ENCODE data around the gene SMIM32. TPM values are rescaled to one million over a fixed set of nuclear protein-coding genes. Genes with fewer than 3 reads are reported as not detected.

The SMIM32 gene
- total and polyA plus RNA-seq, 2 of the 4 experiments (the other 2 are of a cell fraction): not detected

GRCh38 chr5:136145030-136145429, 47.9 kb downstream of the SMIM32 start:
- Histone ChIP-seq H2BK5ac (ENCODE audit: low read depth, low read length, poor library complexity, severe bottlenecking) (no peak overlapping the region), H3K27ac (ENCODE audit: insufficient read depth, low read length) (no peak overlapping the region), H3K36me3 (ENCODE audit: control insufficient read depth, insufficient read depth, low read length) (no peaks in the 10 kb centered on the region), H4K20me1 (ENCODE audit: insufficient read depth, low read length) (peaks cover 60% of the 10 kb centered on the region), H2BK15ac (ENCODE audit: low read depth, low read length) (no peak overlapping the region), H3K9me3 (ENCODE audit: control insufficient read depth, insufficient read depth, low read length) (no peaks in the 10 kb centered on the region), H3K4me3 (ENCODE audit: insufficient read depth, low read depth, low read length) (no peak overlapping the region), H4K91ac (ENCODE audit: insufficient read depth, low read depth, low read length) (no peak overlapping the region), H3K4ac (ENCODE audit: low read depth, low read length) (no peak overlapping the region), H2AFZ (replicated peaks; ENCODE audit: low read length, poor library complexity) (no peak overlapping the region), H4K8ac (ENCODE audit: low read depth in 2 of 2, low read length in 2 of 2) (no peak overlapping the region), H3K4me1 (ENCODE audit: control insufficient read depth, insufficient read depth, low read length) (peaks cover 13% of the 10 kb centered on the region), H3K14ac (replicated peaks; ENCODE audit: low read depth, low read length) (no peak overlapping the region), H3K9ac (ENCODE audit: low read depth, low read length) (no peak overlapping the region), H3K56ac (ENCODE audit: extremely low read depth, insufficient read depth, low read length) (no peak overlapping the region), H2AK5ac (ENCODE audit: low read depth, low read length) (no peak overlapping the region), H3K79me1 (ENCODE audit: low read depth in 1 of 2, low read length in 2 of 2) (peaks cover 8 to 41% of the 10 kb centered on the region in 2 experiments; a peak in 2 of 4 replicates), H2BK20ac (ENCODE audit: low read depth, low read length) (no peak overlapping the region), H4K5ac (ENCODE audit: low read depth, low read length) (no peak overlapping the region), H2BK120ac (ENCODE audit: low read depth, low read length) (no peak overlapping the region), H3K27me3 (ENCODE audit: control insufficient read depth, insufficient read depth, low read length) (no peaks in the 10 kb centered on the region), H3K18ac (ENCODE audit: low read depth, low read length) (no peak overlapping the region), H2AK9ac (replicated peaks; ENCODE audit: low read depth, low read length, poor library complexity) (no peak overlapping the region), H3K4me2 (ENCODE audit: low read depth, low read length) (no peak overlapping the region), H3K23ac (ENCODE audit: low read depth, low read length) (no peak overlapping the region), H3K9me1 (ENCODE audit: insufficient read depth, low read length) (peaks cover 7% of the 10 kb centered on the region)
- ChIA-PET CTCF (interaction anchor here (0.5 to 1.0 kb wide), 2 partner anchors 20 to 38 kb away, joined by 3 to 4 read pairs; no protein-coding TSS in a partner anchor), POLR2A (ENCODE audit: unreplicated experiment) (no interaction called here)
- in situ Hi-C loops (cut with MboI; ENCODE audit: low sequenced_read_pairs): no loop called here
- TF ChIP-seq CEBPB (IDR thresholded peaks at IDR 0.05; ENCODE audit: low read depth, low read length): no peak
- TF ChIP-seq RCOR1 (IDR thresholded peaks at IDR 0.05; ENCODE audit: insufficient replicate concordance, low read length): no peak
- TF ChIP-seq POLR2A (IDR thresholded peaks at IDR 0.05; ENCODE audit: low read depth, low read length): no peak
- no peak for TF ChIP-seq MAFK (IDR thresholded peaks at IDR 0.05; ENCODE audit: low read depth, low read length)
- TF ChIP-seq RAD21 (IDR thresholded peaks at IDR 0.05; ENCODE audit: low read length): no peak
- no peak for TF ChIP-seq CHD1 (IDR thresholded peaks at IDR 0.05; ENCODE audit: low read depth, low read length)
- no peak for TF ChIP-seq SMC3 (IDR thresholded peaks at IDR 0.05; ENCODE audit: low read depth, low read length)
- BruUV-seq (replicated peaks): no TSS peak
- intact Hi-C loops (cut with micrococcal nuclease): no loop called here
- dilution Hi-C loops (cut with HindIII; ENCODE audit: low sequenced_read_pairs, unreplicated experiment): no loop called here
- no CpG with 5 or more reads among the region's 2 CpGs for WGBS, 2 experiments (ENCODE audit: extremely low coverage in 2 of 2, insufficient read length in 1 of 2)
- DNase-seq (no peak), ATAC-seq (ENCODE audit: low read depth) (no peak)

All from IMR-90 (cell line).